ENCODE data around the gene YLPM1.

- TF ChIP-seq, protein P1, sequence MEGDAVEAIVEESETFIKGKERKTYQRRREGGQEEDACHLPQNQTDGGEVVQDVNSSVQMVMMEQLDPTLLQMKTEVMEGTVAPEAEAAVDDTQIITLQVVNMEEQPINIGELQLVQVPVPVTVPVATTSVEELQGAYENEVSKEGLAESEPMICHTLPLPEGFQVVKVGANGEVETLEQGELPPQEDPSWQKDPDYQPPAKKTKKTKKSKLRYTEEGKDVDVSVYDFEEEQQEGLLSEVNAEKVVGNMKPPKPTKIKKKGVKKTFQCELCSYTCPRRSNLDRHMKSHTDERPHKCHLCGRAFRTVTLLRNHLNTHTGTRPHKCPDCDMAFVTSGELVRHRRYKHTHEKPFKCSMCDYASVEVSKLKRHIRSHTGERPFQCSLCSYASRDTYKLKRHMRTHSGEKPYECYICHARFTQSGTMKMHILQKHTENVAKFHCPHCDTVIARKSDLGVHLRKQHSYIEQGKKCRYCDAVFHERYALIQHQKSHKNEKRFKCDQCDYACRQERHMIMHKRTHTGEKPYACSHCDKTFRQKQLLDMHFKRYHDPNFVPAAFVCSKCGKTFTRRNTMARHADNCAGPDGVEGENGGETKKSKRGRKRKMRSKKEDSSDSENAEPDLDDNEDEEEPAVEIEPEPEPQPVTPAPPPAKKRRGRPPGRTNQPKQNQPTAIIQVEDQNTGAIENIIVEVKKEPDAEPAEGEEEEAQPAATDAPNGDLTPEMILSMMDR (IDR thresholded peaks at IDR 0.05) = no peak
- no peak for TF ChIP-seq POLR2A (IDR thresholded peaks at IDR 0.05)
Observed at GRCh38 chr14:74816124-74816523, 53.0 kb downstream of the YLPM1 start.
